SU-DHL-6 (cell line): ENCODE data around the gene FARS2.

Experiments
- H2AFZ ChIP-seq: fragments of 200-600 bp; sonication (generic); 2 replicates; pipeline ENCODE4 v1.6.1; 2014; ENCODE audit warnings: low read depth, mild to moderate bottlenecking, moderate library complexity, mixed read lengths, antibody characterized with exemption, low read length; ENCODE audit not compliant: severe bottlenecking
- H3F3A ChIP-seq: fragments of 200-600 bp; shearing (Covaris generic); 2 replicates; pipeline ENCODE4 v1.6.0; 2016; ENCODE audit warnings: antibody characterized with exemption, mild to moderate bottlenecking; ENCODE audit not compliant: insufficient read depth
- H3K27ac ChIP-seq: fragments of 200-600 bp; sonication (generic); 2 replicates; pipeline ENCODE4 v1.5.1; 2016; ENCODE audit warnings: low read depth, mild to moderate bottlenecking, low read length, moderate library complexity, mixed read lengths
- H3K27me3 ChIP-seq: fragments of 200-600 bp; sonication (generic), shearing (Covaris generic); 2 replicates; pipeline ENCODE4 v1.6.0; 2014; ENCODE audit warnings: mild to moderate bottlenecking, low read length
- H3K36me3 ChIP-seq: fragments of 200-600 bp; sonication (generic); 2 replicates; pipeline ENCODE4 v1.6.1; 2014; ENCODE audit warnings: mild to moderate bottlenecking, low read length, mixed read lengths
- H3K4me2 ChIP-seq: fragments of 300-600, 200-600 bp; shearing (Covaris generic), sonication (generic); 2 replicates; pipeline ENCODE4 v1.6.0; 2014; ENCODE audit warnings: low read length, low read depth, mild to moderate bottlenecking; ENCODE audit not compliant: poor library complexity, severe bottlenecking
- H3K4me3 ChIP-seq: fragments of 200-600 bp; sonication (generic); 2 replicates; pipeline ENCODE4 v1.5.1; 2014; ENCODE audit warnings: antibody characterized with exemption, low read length, mild to moderate bottlenecking, mixed read lengths; ENCODE audit not compliant: insufficient read depth, poor library complexity, severe bottlenecking
- H3K79me2 ChIP-seq: fragments of 200-600 bp; sonication (generic); 2 replicates; pipeline ENCODE4 v1.6.1; 2014; ENCODE audit warnings: mild to moderate bottlenecking, low read length, moderate library complexity; ENCODE audit not compliant: insufficient read depth
- H3K9ac ChIP-seq: fragments of 200-600 bp; sonication (generic); 2 replicates; pipeline ENCODE4 v1.7.0; 2014; ENCODE audit warnings: mild to moderate bottlenecking, low read length
- H3K9me2 ChIP-seq: fragments of 200-600 bp; sonication (generic); replicated peaks from 2 replicates; pipeline ENCODE4 v1.6.1; 2014; ENCODE audit warnings: low read length; ENCODE audit not compliant: insufficient read depth
- H3K9me3 ChIP-seq: fragments of 200-600 bp; sonication (generic); 2 replicates; pipeline ENCODE4 v1.6.1; 2014; ENCODE audit warnings: low read length, mixed read lengths; ENCODE audit not compliant: insufficient read depth
- H4K20me1 ChIP-seq: fragments of 200-600 bp; sonication (generic); 2 replicates; pipeline ENCODE4 v1.6.1; 2014; ENCODE audit warnings: low read depth, mild to moderate bottlenecking, antibody characterized with exemption, low read length, moderate library complexity, mixed read lengths
- EZH2phosphoT487 ChIP-seq: fragments of 200-600 bp; sonication (generic), shearing (Covaris generic); conservative IDR thresholded peaks from 2 replicates; pipeline ENCODE4 v1.6.1; 2018; ENCODE audit warnings: mild to moderate bottlenecking, antibody characterized with exemption, low read length, moderate library complexity, mixed read lengths
- TF ChIP-seq, protein P1 (sequence below): fragments of 200-600 bp; sonication (generic); IDR thresholded peaks from one replicate; pipeline ENCODE4 v1.5.1; 2017; ENCODE audit warnings: antibody characterized with exemption, mild to moderate bottlenecking, low read length, moderate library complexity; ENCODE audit not compliant: insufficient read depth, poor library complexity, severe bottlenecking

The FARS2 gene

GRCh38 chr6:5557506-5557905 lies 296.2 kb downstream of the FARS2 start:
- Histone ChIP-seq H3K27ac (no peak overlapping the region), H3K9me3 (no peaks in the 10 kb centered on the region), H3K9ac (no peak overlapping the region)

DNA sequence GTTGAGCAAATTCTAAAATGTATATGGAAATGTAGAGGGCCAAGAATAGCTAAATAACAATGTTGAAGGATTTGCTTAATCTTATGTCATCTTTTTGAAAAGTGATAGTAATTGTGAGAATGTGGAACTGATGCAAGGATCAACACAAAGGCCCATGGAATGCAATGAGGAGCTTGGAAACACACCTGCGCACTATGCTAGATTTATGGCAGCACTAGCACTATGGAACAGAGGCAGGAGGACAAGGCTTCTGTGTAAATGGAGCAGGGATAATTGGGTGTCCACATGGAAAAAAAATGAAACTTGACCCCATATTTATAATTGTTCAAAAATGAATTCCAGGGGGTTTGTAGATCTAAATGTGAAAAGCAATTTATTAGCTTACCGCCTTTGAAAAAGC lies 298.3 kb downstream of the FARS2 start:
- Histone ChIP-seq H3K4me2 (no peak overlapping the region), H3F3A (no peaks in the 10 kb centered on the region)
- TF ChIP-seq EZH2phosphoT487 = no peak
- TF ChIP-seq, protein P1, sequence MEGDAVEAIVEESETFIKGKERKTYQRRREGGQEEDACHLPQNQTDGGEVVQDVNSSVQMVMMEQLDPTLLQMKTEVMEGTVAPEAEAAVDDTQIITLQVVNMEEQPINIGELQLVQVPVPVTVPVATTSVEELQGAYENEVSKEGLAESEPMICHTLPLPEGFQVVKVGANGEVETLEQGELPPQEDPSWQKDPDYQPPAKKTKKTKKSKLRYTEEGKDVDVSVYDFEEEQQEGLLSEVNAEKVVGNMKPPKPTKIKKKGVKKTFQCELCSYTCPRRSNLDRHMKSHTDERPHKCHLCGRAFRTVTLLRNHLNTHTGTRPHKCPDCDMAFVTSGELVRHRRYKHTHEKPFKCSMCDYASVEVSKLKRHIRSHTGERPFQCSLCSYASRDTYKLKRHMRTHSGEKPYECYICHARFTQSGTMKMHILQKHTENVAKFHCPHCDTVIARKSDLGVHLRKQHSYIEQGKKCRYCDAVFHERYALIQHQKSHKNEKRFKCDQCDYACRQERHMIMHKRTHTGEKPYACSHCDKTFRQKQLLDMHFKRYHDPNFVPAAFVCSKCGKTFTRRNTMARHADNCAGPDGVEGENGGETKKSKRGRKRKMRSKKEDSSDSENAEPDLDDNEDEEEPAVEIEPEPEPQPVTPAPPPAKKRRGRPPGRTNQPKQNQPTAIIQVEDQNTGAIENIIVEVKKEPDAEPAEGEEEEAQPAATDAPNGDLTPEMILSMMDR = no peak

More at GRCh38 chr6:5557506-5557905, 296.2 kb downstream of the FARS2 start:
- TF ChIP-seq, protein P1 = no peak
- no peak for TF ChIP-seq EZH2phosphoT487
- Histone ChIP-seq H3K4me3 (no peak overlapping the region), H4K20me1 (no peaks in the 10 kb centered on the region), H3F3A (no peaks in the 10 kb centered on the region), H3K36me3 (no peaks in the 10 kb centered on the region), H3K79me2 (no peaks in the 10 kb centered on the region), H2AFZ (no peak overlapping the region), H3K9me2 (no peaks in the 10 kb centered on the region), H3K4me2 (no peak overlapping the region), H3K27me3 (no peaks in the 10 kb centered on the region)

DNA sequence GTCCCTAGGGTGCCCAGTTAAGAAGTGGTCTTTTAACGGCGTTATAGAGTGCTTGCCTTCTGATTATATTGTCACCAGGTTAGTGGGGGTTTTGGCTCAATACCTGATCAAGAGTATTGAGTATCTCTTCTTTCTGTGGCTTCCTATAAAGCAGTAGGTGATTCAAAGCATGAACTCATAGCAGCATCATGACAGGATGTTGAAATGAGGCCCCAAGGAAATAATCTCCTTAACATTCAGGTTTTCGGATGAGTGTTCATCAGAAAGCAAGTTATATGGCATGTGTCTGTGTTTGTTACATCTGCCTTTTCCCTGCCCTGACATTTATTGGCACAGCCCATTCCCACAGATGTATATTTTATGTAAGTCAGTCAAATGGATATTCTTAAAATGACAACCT lies 301.0 kb downstream of the FARS2 start:
- no peaks in the 10 kb centered on the region for H4K20me1 ChIP-seq
- H2AFZ ChIP-seq = no peak overlapping the region
- H3K36me3 ChIP-seq = no peaks in the 10 kb centered on the region
- H3K79me2 ChIP-seq = no peaks in the 10 kb centered on the region
- H3K27me3 ChIP-seq = no peaks in the 10 kb centered on the region
- H3K4me3 ChIP-seq = no peak overlapping the region
- no peaks in the 10 kb centered on the region for H3K9me2 ChIP-seq
- peaks cover 4% of the 10 kb centered on the region; the same call in 1 of the 2 replicates for H3K9me3 ChIP-seq
- no peak overlapping the region for H3K27ac ChIP-seq
- no peak for TF ChIP-seq EZH2phosphoT487
- TF ChIP-seq, protein P1 = no peak
- no peak overlapping the region for H3K9ac ChIP-seq
- no peaks in the 10 kb centered on the region for H3F3A ChIP-seq
- H3K4me2 ChIP-seq = no peak overlapping the region

More for the DNA sequence above, 298.3 kb downstream of the FARS2 start:
- Histone ChIP-seq H2AFZ (no peak overlapping the region), H3K36me3 (no peaks in the 10 kb centered on the region), H3K9me2 (no peaks in the 10 kb centered on the region), H3K27ac (no peak overlapping the region), H3K9ac (no peak overlapping the region), H3K9me3 (peaks cover 4% of the 10 kb centered on the region; the same call in 1 of the 2 replicates), H3K27me3 (no peaks in the 10 kb centered on the region), H3K4me3 (no peak overlapping the region), H4K20me1 (no peaks in the 10 kb centered on the region), H3K79me2 (no peaks in the 10 kb centered on the region)
